ENCODE measurements around the gene MMP24. TPM values are rescaled to one million over a fixed set of nuclear protein-coding genes. Genes with fewer than 3 reads are reported as not detected.
A peak's percentile ranks its signal among the peaks of the same experiment; 100 is the strongest.

Gene MMP24
- total and polyA plus RNA-seq, 4 donors = 0.09 to 0.75 (median 0.42) TPM

DNA sequence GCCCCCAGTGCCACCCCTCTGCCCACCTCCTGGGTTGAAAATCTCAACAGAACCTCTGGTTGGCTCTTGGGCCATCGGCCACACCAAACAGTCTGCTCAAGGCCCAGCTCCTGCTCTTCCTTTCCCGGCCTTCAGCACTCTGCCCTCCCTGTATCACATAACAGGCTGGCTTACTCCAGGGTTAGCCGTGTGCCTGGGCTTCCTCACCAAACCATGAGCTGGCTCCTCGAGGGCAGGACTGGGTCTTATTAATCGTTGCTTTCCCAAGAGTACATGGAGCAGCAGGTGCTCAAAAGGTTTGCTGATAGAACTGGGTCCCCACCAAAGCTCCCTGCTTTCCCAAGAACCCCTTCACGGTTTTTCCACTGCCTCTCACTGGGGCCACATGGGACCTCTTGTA is 78.5 kb downstream of the MMP24 start:
- H3K4me3 ChIP-seq (ENCODE audit: low read depth in 1 of 3, low read length in 3 of 3) = no peak overlapping the region

GRCh38 chr20:35305682-35306556 is 79.4 kb downstream of the MMP24 start:
- H3K9ac ChIP-seq (ENCODE audit: low read depth in 1 of 2, low read length in 2 of 2) = no peak overlapping the region
- no peak overlapping the region for H3K4me3 ChIP-seq (ENCODE audit: low read depth in 1 of 3, low read length in 3 of 3)
- H3K4me1 ChIP-seq (ENCODE audit: control insufficient read depth in 4 of 4, insufficient read depth in 4 of 4, low read length in 3 of 4) = peaks cover 0 to 25% (median 19%) of the 10 kb centered on the region in 4 donors
- no peaks in the 10 kb centered on the region for H3K27me3 ChIP-seq (ENCODE audit: control insufficient read depth in 4 of 4, insufficient read depth in 4 of 4, low read length in 3 of 4)
- no peak for DNase-seq (ENCODE audit: low spot score)
- 93% methylated on average over 12 of the region's 12 CpGs for WGBS
- TF ChIP-seq RXRA (IDR thresholded peaks at IDR 0.05) (no peak), FOXA1 (IDR thresholded peaks at IDR 0.05) (no peak), JUND (IDR thresholded peaks at IDR 0.05) (no peak)
- H3K36me3 ChIP-seq (ENCODE audit: control insufficient read depth in 4 of 4, insufficient read depth in 3 of 4, low read depth in 1 of 4, low read length in 3 of 4) = peaks cover 0 to 6% (median 0%) of the 10 kb centered on the region in 4 donors
- H3K27ac ChIP-seq (ENCODE audit: low read depth in 1 of 2, low read length in 2 of 2) = no peak overlapping the region
- no peaks in the 10 kb centered on the region for H3K9me3 ChIP-seq (ENCODE audit: control insufficient read depth in 4 of 4, low read length in 3 of 4)

More for the DNA sequence above, 78.5 kb downstream of the MMP24 start:
- TF ChIP-seq YY1 (IDR thresholded peaks at IDR 0.05) = no peak
- peaks cover 0 to 6% (median 0%) of the 10 kb centered on the region in 4 donors for H3K36me3 ChIP-seq (ENCODE audit: control insufficient read depth in 4 of 4, insufficient read depth in 3 of 4, low read depth in 1 of 4, low read length in 3 of 4)
- no peaks in the 10 kb centered on the region for H3K27me3 ChIP-seq (ENCODE audit: control insufficient read depth in 4 of 4, insufficient read depth in 4 of 4, low read length in 3 of 4)
- 94% methylated on average over 6 of the region's 6 CpGs for WGBS
- no peaks in the 10 kb centered on the region for H3K9me3 ChIP-seq (ENCODE audit: control insufficient read depth in 4 of 4, low read length in 3 of 4)
- H3K27ac ChIP-seq (ENCODE audit: low read depth in 1 of 2, low read length in 2 of 2) = no peak overlapping the region
- DNase-seq (ENCODE audit: low spot score) = no peak
- peaks cover 0 to 25% (median 19%) of the 10 kb centered on the region in 4 donors for H3K4me1 ChIP-seq (ENCODE audit: control insufficient read depth in 4 of 4, insufficient read depth in 4 of 4, low read length in 3 of 4)
- H3K9ac ChIP-seq (ENCODE audit: low read depth in 1 of 2, low read length in 2 of 2) = no peak overlapping the region

- no peaks in the 10 kb centered on the region for H3K27me3 ChIP-seq (ENCODE audit: control insufficient read depth in 4 of 4, insufficient read depth in 4 of 4, low read length in 3 of 4)
- H3K9me3 ChIP-seq (ENCODE audit: control insufficient read depth in 4 of 4, low read length in 3 of 4) = no peaks in the 10 kb centered on the region
- H3K36me3 ChIP-seq (ENCODE audit: control insufficient read depth in 4 of 4, insufficient read depth in 3 of 4, low read depth in 1 of 4, low read length in 3 of 4) = peaks cover 0 to 6% (median 0%) of the 10 kb centered on the region in 4 donors
- H3K9ac ChIP-seq (ENCODE audit: low read depth in 1 of 2, low read length in 2 of 2) = no peak overlapping the region
- H3K4me3 ChIP-seq (ENCODE audit: low read depth in 1 of 3, low read length in 3 of 3) = no peak overlapping the region
- H3K4me1 ChIP-seq (ENCODE audit: control insufficient read depth in 4 of 4, insufficient read depth in 4 of 4, low read length in 3 of 4) = peaks cover 0 to 25% (median 19%) of the 10 kb centered on the region in 4 donors
- no peak for DNase-seq (ENCODE audit: low spot score)
- WGBS = 60% methylated on average over 4 of the region's 4 CpGs
- TF ChIP-seq HNF4A (conservative IDR thresholded peaks at IDR 0.05) = no peak
- TF ChIP-seq SP1 (IDR thresholded peaks at IDR 0.05) = no peak
- peak in 1 of 2 donors; percentile 7 for TF ChIP-seq RXRA (IDR thresholded peaks at IDR 0.05)
- peak; percentile 58 for TF ChIP-seq CTCF (IDR thresholded peaks at IDR 0.05; ENCODE audit: low read depth, low read length, missing input control)
- TF ChIP-seq TAF1 (conservative IDR thresholded peaks at IDR 0.05) = no peak
- TF ChIP-seq RAD21 (IDR thresholded peaks at IDR 0.05) = peak; percentile 61 to 77
- peak; percentile 44 for TF ChIP-seq REST (IDR thresholded peaks at IDR 0.05)
- H3K27ac ChIP-seq (ENCODE audit: low read depth in 1 of 2, low read length in 2 of 2) = peak overlapping the region in 1 of 2 donors; percentile 72
Observed at GRCh38 chr20:35306931-35307517, 80.5 kb downstream of the MMP24 start.

Measured in liver (tissue), 9 donors.